Peyer's patch (tissue), 4 donors: ENCODE results near the gene GSTO2. TPM values are rescaled to one million over a fixed set of nuclear protein-coding genes. Genes with fewer than 3 reads are reported as not detected.

ENCODE experiments used
- DNase-seq, 3 donors: peaks; one replicate each; pipeline ENCODE4 v3.0.0-alpha.2; 2017 to 2019
- H3K27ac ChIP-seq, 4 donors: fragments of 200-600 bp; sonication (generic); one replicate each; pipeline ENCODE4 v1.5.1; 2016 to 2019
- H3K27me3 ChIP-seq, 2 donors: fragments of 200-600 bp; sonication (generic); one replicate each; pipeline ENCODE4 v1.5.1; 2019
- H3K36me3 ChIP-seq, 3 donors: fragments of 200-600 bp; sonication (generic); one replicate each; pipeline ENCODE4 v1.5.1; 2016 to 2019
- H3K4me1 ChIP-seq, 4 donors: fragments of 200-600 bp; sonication (generic); one replicate each; pipeline ENCODE4 v1.5.1; 2016 to 2019
- H3K4me3 ChIP-seq, 4 donors: fragments of 200-600 bp; sonication (generic); 1 replicate in 3 of 4; 2 replicates in 1 of 4; pipeline ENCODE4 v1.5.1; 2016 to 2019; ENCODE audit warnings: mild to moderate bottlenecking in 1 of 4
- H3K9me3 ChIP-seq, 4 donors: fragments of 200-600 bp; sonication (generic); one replicate each; pipeline ENCODE4 v1.5.1; 2016 to 2019; ENCODE audit warnings: mild to moderate bottlenecking in 1 of 4
- POLR2A ChIP-seq, 2 donors: fragments of 450-650 bp; IDR thresholded peaks; one replicate each; pipeline ENCODE4 v1.5.1; 2017; ENCODE audit warnings: antibody characterized with exemption in 2 of 2, mild to moderate bottlenecking in 2 of 2, moderate library complexity in 2 of 2
- total RNA-seq, 4 donors: library from RNA; depleted of rRNA; stranded (reverse); fragments of >200 nt; gene quantifications; one replicate each; pipeline ENCODE4 v1.1.0, GENCODE V29; 2016
- TF ChIP-seq, protein P1 (sequence below), 6 experiments: fragments of 450-650 bp in 4 of 6; fragments of 200-600 bp in 2 of 6; sonication (generic) in 1 of 6; IDR thresholded peaks; one replicate each; pipeline ENCODE4 v1.5.1; 2017 to 2019; ENCODE audit warnings: antibody characterized with exemption in 6 of 6, mild to moderate bottlenecking in 3 of 6, moderate library complexity in 1 of 6

The GSTO2 gene
- total RNA-seq, 4 donors from 2014 or later, result 9.1 to 15.5 (median 13.7) TPM

DNA sequence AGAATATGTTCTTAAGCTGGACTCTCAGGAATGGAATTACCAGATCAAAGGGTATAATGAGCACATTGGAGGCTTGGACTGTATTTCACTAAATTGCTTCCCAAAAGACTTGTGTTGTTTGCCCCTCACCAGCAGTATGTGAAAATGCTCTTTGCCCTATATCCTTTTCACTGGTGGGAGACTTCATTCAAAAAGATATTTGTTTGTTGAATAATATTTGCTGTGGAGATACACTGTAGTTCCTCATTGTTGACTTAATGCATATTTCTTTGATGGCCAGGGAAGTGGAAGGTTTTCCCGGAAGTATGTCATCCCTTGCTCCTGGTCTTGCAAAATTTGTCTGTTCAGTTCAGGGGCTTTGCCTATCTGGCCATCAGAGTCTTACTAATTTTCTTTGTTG is 19.4 kb downstream of the GSTO2 start:
- no peaks in the 10 kb centered on the region for H3K9me3 ChIP-seq
- DNase-seq, result no peak
- H3K27me3 ChIP-seq, result no peaks in the 10 kb centered on the region
- no peak overlapping the region for H3K4me3 ChIP-seq
- no peaks in the 10 kb centered on the region for H3K36me3 ChIP-seq
- H3K27ac ChIP-seq, result no peak overlapping the region
- TF ChIP-seq, protein P1, sequence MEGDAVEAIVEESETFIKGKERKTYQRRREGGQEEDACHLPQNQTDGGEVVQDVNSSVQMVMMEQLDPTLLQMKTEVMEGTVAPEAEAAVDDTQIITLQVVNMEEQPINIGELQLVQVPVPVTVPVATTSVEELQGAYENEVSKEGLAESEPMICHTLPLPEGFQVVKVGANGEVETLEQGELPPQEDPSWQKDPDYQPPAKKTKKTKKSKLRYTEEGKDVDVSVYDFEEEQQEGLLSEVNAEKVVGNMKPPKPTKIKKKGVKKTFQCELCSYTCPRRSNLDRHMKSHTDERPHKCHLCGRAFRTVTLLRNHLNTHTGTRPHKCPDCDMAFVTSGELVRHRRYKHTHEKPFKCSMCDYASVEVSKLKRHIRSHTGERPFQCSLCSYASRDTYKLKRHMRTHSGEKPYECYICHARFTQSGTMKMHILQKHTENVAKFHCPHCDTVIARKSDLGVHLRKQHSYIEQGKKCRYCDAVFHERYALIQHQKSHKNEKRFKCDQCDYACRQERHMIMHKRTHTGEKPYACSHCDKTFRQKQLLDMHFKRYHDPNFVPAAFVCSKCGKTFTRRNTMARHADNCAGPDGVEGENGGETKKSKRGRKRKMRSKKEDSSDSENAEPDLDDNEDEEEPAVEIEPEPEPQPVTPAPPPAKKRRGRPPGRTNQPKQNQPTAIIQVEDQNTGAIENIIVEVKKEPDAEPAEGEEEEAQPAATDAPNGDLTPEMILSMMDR (IDR thresholded peaks at IDR 0.05), result no peak
- TF ChIP-seq POLR2A (IDR thresholded peaks at IDR 0.05), result no peak
- no peaks in the 10 kb centered on the region for H3K4me1 ChIP-seq

DNA sequence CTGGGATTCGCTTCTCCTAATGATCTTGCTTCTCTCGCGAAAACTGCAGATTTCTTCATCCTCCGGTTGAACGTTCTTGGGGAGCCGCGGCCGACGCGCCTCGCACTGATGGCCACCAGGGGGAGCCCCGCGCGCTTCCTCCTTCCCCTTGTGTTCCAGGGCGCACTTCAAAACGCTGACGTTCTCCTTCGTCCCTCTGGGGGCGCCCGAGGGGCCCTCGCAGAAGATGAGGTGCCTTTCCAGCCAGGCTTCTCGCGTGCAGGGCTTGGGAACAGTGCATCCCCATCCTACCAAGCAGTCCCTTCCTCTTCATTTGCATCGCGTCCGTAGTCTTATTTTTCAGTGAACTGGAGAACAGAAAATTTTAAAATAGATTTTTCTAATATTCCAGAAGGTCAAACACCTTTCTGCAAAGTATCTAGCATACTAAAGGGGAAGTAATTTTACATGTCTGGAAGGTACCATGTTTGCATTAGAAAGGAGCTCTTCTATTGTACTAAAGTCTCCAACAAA is 22.5 kb downstream of the GSTO2 start:
- Histone ChIP-seq H3K9me3 (no peaks in the 10 kb centered on the region), H3K36me3 (no peaks in the 10 kb centered on the region), H3K4me3 (no peak overlapping the region), H3K27me3 (no peaks in the 10 kb centered on the region), H3K4me1 (no peaks in the 10 kb centered on the region), H3K27ac (no peak overlapping the region)
- DNase-seq, result peak; percentile 82 to 95 (median 90)
- no peak for TF ChIP-seq POLR2A (IDR thresholded peaks at IDR 0.05)
- TF ChIP-seq, protein P1 (IDR thresholded peaks at IDR 0.05), result peak; percentile 97 to 100 (median 99)

DNA sequence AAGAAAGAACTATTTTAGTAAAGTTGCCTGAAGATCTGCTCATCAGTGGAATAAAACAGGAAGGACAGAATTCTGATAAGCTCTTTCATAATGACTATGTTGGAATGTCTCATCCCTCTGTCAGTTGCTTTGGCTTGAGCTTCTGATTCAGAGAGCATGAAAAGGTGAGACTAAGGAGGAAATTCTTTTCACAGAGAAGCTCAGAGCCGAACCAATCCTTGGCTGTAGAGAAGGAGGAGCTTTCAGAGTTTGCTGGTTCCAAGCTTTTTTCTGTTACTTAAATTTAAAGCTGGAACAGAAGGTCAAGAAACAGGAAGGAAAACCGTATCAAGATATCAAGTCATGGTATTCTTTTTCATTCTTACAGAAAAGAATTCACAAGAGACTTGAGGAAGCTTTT is 24.0 kb downstream of the GSTO2 start:
- Histone ChIP-seq H3K4me1 (no peaks in the 10 kb centered on the region), H3K27ac (no peak overlapping the region), H3K27me3 (no peaks in the 10 kb centered on the region), H3K9me3 (no peaks in the 10 kb centered on the region), H3K36me3 (no peaks in the 10 kb centered on the region), H3K4me3 (no peak overlapping the region)
- DNase-seq, result no peak
- TF ChIP-seq, protein P1 (IDR thresholded peaks at IDR 0.05), result no peak
- no peak for TF ChIP-seq POLR2A (IDR thresholded peaks at IDR 0.05)

DNA sequence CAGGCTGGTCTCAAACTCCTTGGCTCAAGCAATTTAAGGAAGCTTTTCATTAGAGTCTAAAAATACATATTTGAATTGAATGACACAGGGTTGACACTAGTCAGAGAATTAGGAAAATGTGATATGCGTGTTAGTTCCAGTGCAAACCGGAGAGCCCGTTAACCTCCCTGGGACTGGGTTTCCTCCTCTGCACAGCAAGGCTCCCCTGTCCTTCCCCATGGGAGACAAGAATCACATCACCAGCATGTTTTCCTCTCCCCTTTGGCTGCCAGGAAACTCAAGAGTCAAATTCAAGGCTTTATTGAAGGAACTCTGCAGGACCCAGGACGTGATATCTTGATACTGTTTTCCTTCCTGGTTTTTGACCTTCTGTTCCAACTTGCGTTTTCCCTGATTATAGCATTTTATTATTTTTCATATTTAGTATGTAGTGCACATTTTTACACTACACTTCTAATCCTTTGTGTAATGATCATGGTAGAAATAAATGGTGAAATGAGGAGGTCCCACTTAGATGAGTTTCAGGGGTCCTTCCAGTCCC is 24.9 kb downstream of the GSTO2 start:
- H3K27me3 ChIP-seq, result no peaks in the 10 kb centered on the region
- TF ChIP-seq, protein P1 (IDR thresholded peaks at IDR 0.05), result no peak
- no peak for TF ChIP-seq POLR2A (IDR thresholded peaks at IDR 0.05)
- no peaks in the 10 kb centered on the region for H3K9me3 ChIP-seq
- no peaks in the 10 kb centered on the region for H3K36me3 ChIP-seq
- no peak overlapping the region for H3K27ac ChIP-seq
- no peaks in the 10 kb centered on the region for H3K4me1 ChIP-seq
- no peak overlapping the region for H3K4me3 ChIP-seq
- no peak for DNase-seq

DNA sequence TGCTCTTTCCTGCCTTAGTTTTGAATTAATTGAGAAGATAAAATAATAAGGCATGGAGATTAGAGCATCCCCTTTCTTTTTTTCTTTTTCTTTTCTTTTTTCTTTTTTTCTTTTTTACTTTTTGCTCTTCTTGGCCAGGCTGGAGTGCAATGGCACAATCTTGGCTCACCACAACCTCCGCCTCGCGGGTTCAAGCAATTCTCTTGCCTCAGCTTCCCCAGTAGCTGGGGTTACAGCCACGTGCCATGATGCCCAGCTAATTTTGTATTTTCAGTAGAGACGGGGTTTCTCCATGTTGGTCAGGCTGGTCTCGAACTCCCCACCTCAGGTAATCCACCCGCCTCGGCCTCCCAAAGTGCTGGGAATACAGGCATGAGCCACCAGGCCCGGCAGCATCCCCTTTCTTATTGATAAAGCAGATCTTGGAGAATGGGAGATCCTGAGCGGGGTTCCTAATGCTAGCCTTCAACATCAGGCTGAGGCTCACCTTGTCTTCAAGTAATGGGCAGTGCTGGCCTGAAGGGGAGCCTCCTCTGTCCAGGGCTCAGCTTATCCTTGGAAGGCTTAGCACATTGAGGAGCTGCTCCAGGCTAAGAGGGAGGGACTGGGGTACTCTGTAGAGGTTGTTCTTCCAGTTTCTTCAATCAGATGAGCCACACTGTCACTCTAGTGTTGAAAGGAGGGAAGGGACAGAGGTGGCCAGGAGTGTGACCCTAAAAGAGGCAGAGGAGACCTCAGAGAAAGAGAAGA is 27.9 kb downstream of the GSTO2 start:
- Histone ChIP-seq H3K4me3 (no peak overlapping the region), H3K36me3 (no peaks in the 10 kb centered on the region), H3K27me3 (no peaks in the 10 kb centered on the region), H3K9me3 (no peaks in the 10 kb centered on the region), H3K4me1 (peaks cover 0 to 13% (median 0%) of the 10 kb centered on the region in 4 donors), H3K27ac (no peak overlapping the region)
- TF ChIP-seq POLR2A (IDR thresholded peaks at IDR 0.05), result no peak
- TF ChIP-seq, protein P1 (IDR thresholded peaks at IDR 0.05), result no peak
- DNase-seq, result no peak
